HepG2 (cell line): ENCODE data around the gene CUL5. TPM values are rescaled to one million over a fixed set of nuclear protein-coding genes. Genes with fewer than 3 reads are reported as not detected.

ENCODE experiments used
- ATAC-seq: fragments of 200-7000 bp; cut with Tn5 transposase; 3 replicates; pipeline ENCODE4 v1.9.1; 2020; ENCODE audit warnings: mild to moderate bottlenecking, moderate library complexity
- BruUV-seq: library from RNA; stranded (reverse); fragments of 400-500 nt; replicated peaks from 2 replicates; lab custom pipeline; 2021; lab: Mats Ljungman, UMichigan
- CTCF ChIA-PET: fragments of 300-600 bp; formaldehyde crosslinking; extraction: SDS; loops from one replicate; lab custom pipeline; 2021; ENCODE audit warnings: low total read pairs, inconsistent platforms, low intra/inter-chr PET ratio; lab: Yijun Ruan, JAX
- POLR2A ChIA-PET: fragments of 350-600 bp; sonication (Branson Sonifier 250); formaldehyde crosslinking; loops from one replicate; lab custom pipeline; 2020; ENCODE audit warnings: antibody characterized with exemption, inconsistent platforms; lab: Yijun Ruan, JAX
- DNase-seq: peaks from one replicate; pipeline ENCODE4 v3.0.0-alpha.2; 2015; ENCODE audit warnings: low spot score
- FAIRE-seq: peaks from 3 replicates; lab custom pipeline; 2011; peaks lifted over from hg19 to GRCh38; lab: Jason Lieb, UNC
- H2AFZ ChIP-seq: one replicate; pipeline ENCODE4 v1.6.1; 2011; ENCODE audit warnings: low read length, inconsistent platforms
- H3K27ac ChIP-seq: fragments of 300-600 bp; 3 replicates; pipeline ENCODE4 v1.8.0; 2011; ENCODE audit warnings: mixed run types, mild to moderate bottlenecking, mixed read lengths, low read length, inconsistent platforms; ENCODE audit not compliant: insufficient read depth; ENCODE audit errors: extremely low read length
- H3K27me3 ChIP-seq, 2 experiments: fragments of 200-600 bp in 1 of 2; 2 replicates in 1 of 2; 3 replicates in 1 of 2; pipeline versions ENCODE4 v1.6.0 to v1.8.0; 2011; ENCODE audit warnings: low read length in 2 of 2, mild to moderate bottlenecking in 2 of 2, moderate library complexity in 2 of 2, inconsistent platforms in 1 of 2; ENCODE audit not compliant: insufficient read depth in 2 of 2, control insufficient read depth in 1 of 2
- H3K36me3 ChIP-seq, 2 experiments: fragments of 200-600 bp in 1 of 2; replicated peaks in 1 of 2; 2 replicates in 1 of 2; 3 replicates in 1 of 2; pipeline versions ENCODE4 v1.5.1 to v1.8.0; 2011; ENCODE audit warnings: low read length in 2 of 2, inconsistent platforms in 1 of 2; ENCODE audit not compliant: insufficient read depth in 2 of 2, control insufficient read depth in 1 of 2
- H3K4me1 ChIP-seq: 2 replicates; pipeline ENCODE4 v1.5.1; 2012; ENCODE audit warnings: low read length, inconsistent platforms; ENCODE audit not compliant: insufficient read depth
- H3K4me2 ChIP-seq: 2 replicates; pipeline ENCODE4 v1.6.0; 2011; ENCODE audit warnings: low read depth, low read length, inconsistent platforms
- H3K4me3 ChIP-seq, 3 experiments: fragments of 200-600 bp in 1 of 3; sonication (generic), shearing (Covaris generic) in 1 of 3; replicated peaks in 1 of 3; 2 replicates each; pipeline ENCODE4 v1.5.1; 2011 to 2016; ENCODE audit warnings: low read length in 3 of 3, inconsistent platforms in 2 of 3, low read depth in 2 of 3, mild to moderate bottlenecking in 2 of 3, control low read depth in 1 of 3, mixed read lengths in 1 of 3; ENCODE audit not compliant: insufficient read depth in 1 of 3
- H3K79me2 ChIP-seq: one replicate; pipeline ENCODE4 v1.6.1; 2011; ENCODE audit warnings: low read length, inconsistent platforms; ENCODE audit not compliant: insufficient read depth
- H3K9ac ChIP-seq: 2 replicates; pipeline ENCODE4 v1.6.0; 2011; ENCODE audit warnings: mild to moderate bottlenecking, low read depth, low read length, inconsistent platforms; ENCODE audit not compliant: insufficient read depth
- H3K9me3 ChIP-seq: 2 replicates; pipeline ENCODE4 v1.5.1; 2012; ENCODE audit warnings: mild to moderate bottlenecking, low read length
- H4K20me1 ChIP-seq: 2 replicates; pipeline ENCODE4 v1.6.0; 2011; ENCODE audit warnings: inconsistent platforms, mild to moderate bottlenecking, low read length, moderate library complexity; ENCODE audit not compliant: insufficient read depth
- ELF3 ChIP-seq: IDR thresholded peaks from 2 replicates; pipeline ENCODE4 v1.6.1; 2016; ENCODE audit warnings: missing genetic modification reagents, missing compliant biosample characterization
- GLMP ChIP-seq: sonication (generic); formaldehyde crosslinking; IDR thresholded peaks from 2 replicates; pipeline ENCODE4 v1.9.0; 2021; ENCODE audit warnings: missing genetic modification reagents, mild to moderate bottlenecking, borderline replicate concordance
- KMT2B ChIP-seq: IDR thresholded peaks from 2 replicates; pipeline ENCODE4 v1.6.1; 2016; ENCODE audit warnings: missing genetic modification reagents, missing compliant biosample characterization
- SMAD1 ChIP-seq: sonication (generic); formaldehyde crosslinking; IDR thresholded peaks from 2 replicates; pipeline ENCODE4 v1.4.0; 2020; ENCODE audit warnings: missing genetic modification reagents, low read depth, mild to moderate bottlenecking, borderline replicate concordance
- SP1 ChIP-seq, 2 experiments: fragments of 450-650 bp in 1 of 2; sonication (generic) in 1 of 2; formaldehyde crosslinking in 1 of 2; IDR thresholded peaks; 2 replicates each; pipeline versions ENCODE4 v1.4.0 to v1.6.1; 2016 to 2020; ENCODE audit warnings: missing genetic modification reagents in 1 of 2
- ZNF230 ChIP-seq: sonication (generic); formaldehyde crosslinking; IDR thresholded peaks from 2 replicates; pipeline ENCODE4 v1.4.0; 2020; ENCODE audit warnings: mild to moderate bottlenecking, missing genetic modification reagents
- ZNF234 ChIP-seq: sonication (generic); formaldehyde crosslinking; conservative IDR thresholded peaks from 2 replicates; pipeline ENCODE4 v1.5.1; 2020; ENCODE audit warnings: mild to moderate bottlenecking, missing genetic modification reagents
- ZNF597 ChIP-seq: sonication (generic); formaldehyde crosslinking; IDR thresholded peaks from 2 replicates; pipeline ENCODE4 v1.5.0; 2020; ENCODE audit warnings: missing genetic modification reagents
- ZNF607 ChIP-seq: sonication (generic); formaldehyde crosslinking; IDR thresholded peaks from 2 replicates; pipeline ENCODE4 v1.5.1; 2020; ENCODE audit warnings: missing genetic modification reagents, mild to moderate bottlenecking, borderline replicate concordance
- ZZZ3 ChIP-seq: sonication (generic); formaldehyde crosslinking; IDR thresholded peaks from 2 replicates; pipeline ENCODE4 v1.4.0; 2020; ENCODE audit warnings: missing genetic modification reagents, mild to moderate bottlenecking, borderline replicate concordance
- WGBS: methylation state at CpG from one replicate; pipeline ENCODE4 v1.1.6; 2017; ENCODE audit warnings: low lambda C conversion rate; 5-methylcytosine and 5-hydroxymethylcytosine counted together
- in situ Hi-C: cut with HindIII; loops from 2 replicates; pipeline ENCODE4 v1.10.0; 2017; ENCODE audit warnings: low pct_unique_long_range_greater_than_20kb; ENCODE audit not compliant: extremely low pct_ligation_motif_present
- intact Hi-C: fragments of 100-400 bp; cut with micrococcal nuclease; formaldehyde crosslinking; loops from one replicate; pipeline ENCODE4 v1.10.0; 2022; ENCODE audit not compliant: unreplicated experiment
- polyA plus RNA-seq, 8 experiments: library from polyadenylated mRNA; depleted of rRNA in 3 of 8; stranded (reverse) in 7 of 8; unstranded in 1 of 8; fragments of >200 nt; fragmentation: Illumina TruSeq in 4 of 8; extraction: Trizol in 4 of 8; gene quantifications; 2 replicates each; pipeline versions ENCODE4 v1.2.1 to v1.2.3, GENCODE V29; 2011 to 2016; ENCODE audit warnings: low read depth in 4 of 8, missing spikeins in 1 of 8, mixed read lengths in 1 of 8; ENCODE audit not compliant: insufficient read depth in 1 of 8
- total RNA-seq, 5 experiments: library from RNA; depleted of rRNA; stranded (reverse); fragments of >200 nt; fragmentation: Illumina TruSeq; extraction: Trizol; gene quantifications; 2 replicates each; pipeline ENCODE4 v1.2.3, GENCODE V29; 2016; ENCODE audit warnings: low read depth in 1 of 5
- TF ChIP-seq, protein P1 (sequence below): IDR thresholded peaks from 2 replicates; pipeline ENCODE4 v1.6.1; 2016; ENCODE audit warnings: control low read depth

Gene CUL5
- total and polyA plus RNA-seq, 2 of the 13 experiments (the other 11 are each of a cell fraction or from before 2014, with no cell fraction given), result 7.0 to 24.7 TPM

DNA sequence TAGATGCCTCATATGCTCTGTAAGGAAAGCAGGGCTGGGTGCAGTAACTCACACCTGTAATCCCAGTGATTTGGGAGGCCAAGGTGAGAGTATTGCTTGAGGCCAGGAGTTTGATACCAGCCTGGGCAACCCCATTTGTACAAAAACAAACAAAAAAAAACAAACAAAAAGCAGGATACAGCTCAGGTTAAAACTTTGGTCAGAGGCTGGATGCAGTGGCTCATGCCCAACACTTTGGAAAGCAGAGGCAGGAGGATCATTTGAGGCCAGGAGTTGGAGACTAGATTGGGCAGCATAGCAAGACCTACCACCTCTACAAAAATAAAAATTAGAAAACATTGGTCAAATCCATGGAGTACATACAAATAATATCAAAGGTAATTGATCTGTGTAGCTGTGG lies 7.9 kb downstream of the CUL5 start:
- no peak overlapping the region for H3K9ac ChIP-seq

GRCh38 chr11:108018708-108019107 lies 10.0 kb downstream of the CUL5 start:
- intact Hi-C loops (no loop called here), in situ Hi-C loops (no loop called here)
- Histone ChIP-seq H3K4me2 (no peak overlapping the region), H3K9ac (no peak overlapping the region), H4K20me1 (peaks cover 26% of the 10 kb centered on the region), H3K9me3 (no peaks in the 10 kb centered on the region), H3K4me1 (peaks cover 50% of the 10 kb centered on the region), H3K36me3 (peaks cover 5 to 11% of the 10 kb centered on the region in 2 experiments; a peak in 3 of 5 replicates), H3K27me3 (no peaks in the 10 kb centered on the region), H3K27ac (no peak overlapping the region), H3K79me2 (peaks cover 97% of the 10 kb centered on the region), H2AFZ (no peak overlapping the region), H3K4me3 (no peak overlapping the region)
- no peak for TF ChIP-seq ELF3 (CRISPR knock-in tag)
- TF ChIP-seq SMAD1 (CRISPR knock-in tag), result no peak
- TF ChIP-seq GLMP (CRISPR knock-in tag), result no peak
- TF ChIP-seq ZNF597, result no peak
- ATAC-seq, result no peak
- WGBS, result 96% methylated on average over 2 of the region's 2 CpGs
- no peak for FAIRE-seq
- DNase-seq, result no peak
- BruUV-seq, result no TSS peak
- ChIA-PET POLR2A (interaction anchor here (1.5 kb wide), 1 partner anchor 10 kb away, joined by 5 read pairs; the partner anchor contains the start of gene CUL5), CTCF (no interaction called here)

More for the DNA sequence above, 7.9 kb downstream of the CUL5 start:
- BruUV-seq, result no TSS peak
- H3K27ac ChIP-seq, result no peak overlapping the region
- no peaks in the 10 kb centered on the region for H3K27me3 ChIP-seq
- H3K9me3 ChIP-seq, result no peaks in the 10 kb centered on the region
- H3K4me2 ChIP-seq, result no peak overlapping the region
- no peak for FAIRE-seq
- POLR2A ChIA-PET, result no interaction called here
- peaks cover 4 to 12% of the 10 kb centered on the region in 2 experiments; a peak in 3 of 5 replicates for H3K36me3 ChIP-seq
- peak; percentile 35; the same call in 2 of the 3 replicates for ATAC-seq
- H2AFZ ChIP-seq, result no peak overlapping the region
- peaks cover 26% of the 10 kb centered on the region for H4K20me1 ChIP-seq
- intact Hi-C loops, result no loop called here
- H3K4me1 ChIP-seq, result peaks cover 70% of the 10 kb centered on the region
- TF ChIP-seq, protein P1, sequence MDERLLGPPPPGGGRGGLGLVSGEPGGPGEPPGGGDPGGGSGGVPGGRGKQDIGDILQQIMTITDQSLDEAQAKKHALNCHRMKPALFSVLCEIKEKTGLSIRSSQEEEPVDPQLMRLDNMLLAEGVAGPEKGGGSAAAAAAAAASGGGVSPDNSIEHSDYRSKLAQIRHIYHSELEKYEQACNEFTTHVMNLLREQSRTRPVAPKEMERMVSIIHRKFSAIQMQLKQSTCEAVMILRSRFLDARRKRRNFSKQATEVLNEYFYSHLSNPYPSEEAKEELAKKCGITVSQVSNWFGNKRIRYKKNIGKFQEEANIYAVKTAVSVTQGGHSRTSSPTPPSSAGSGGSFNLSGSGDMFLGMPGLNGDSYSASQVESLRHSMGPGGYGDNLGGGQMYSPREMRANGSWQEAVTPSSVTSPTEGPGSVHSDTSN (CRISPR knock-in tag), result no peak
- no peak for TF ChIP-seq ZNF230 (CRISPR knock-in tag)
- no peak for TF ChIP-seq ZZZ3 (CRISPR knock-in tag)
- no peak for TF ChIP-seq KMT2B (CRISPR knock-in tag)
- no peak for TF ChIP-seq SP1 (IDR thresholded peaks at IDR 0.05)
- TF ChIP-seq SP1 (CRISPR knock-in tag; IDR thresholded peaks at IDR 0.05), result no peak
- no peak for TF ChIP-seq ZNF234 (CRISPR knock-in tag)
- TF ChIP-seq ZNF607, result no peak
- H3K4me3 ChIP-seq, result no peak overlapping the region
- in situ Hi-C loops, result no loop called here
- CTCF ChIA-PET, result no interaction called here
- DNase-seq, result no peak
- H3K79me2 ChIP-seq, result peaks cover 97% of the 10 kb centered on the region
